Neural progenitor cell (in vitro differentiated cells): ENCODE data around the gene ZNF490. TPM values are rescaled to one million over a fixed set of nuclear protein-coding genes. Genes with fewer than 3 reads are reported as not detected.

Source experiments
- DNase-seq: peaks from one replicate; pipeline ENCODE4 v3.0.0-alpha.2; 2016; ENCODE audit warnings: low spot score
- H2AFZ ChIP-seq: fragments of 200-600 bp; sonication (generic); replicated peaks from 2 replicates; pipeline ENCODE4 v1.6.1; 2016; ENCODE audit warnings: antibody characterized with exemption
- H3F3A ChIP-seq: fragments of 200-600 bp; sonication (generic); 2 replicates; pipeline ENCODE4 v1.6.1; 2016; ENCODE audit warnings: antibody characterized with exemption, low read depth
- H3K27ac ChIP-seq: fragments of 200-600 bp; sonication (generic); 2 replicates; pipeline ENCODE4 v1.5.1; 2016; ENCODE audit warnings: mild to moderate bottlenecking
- H3K27me3 ChIP-seq: fragments of 200-600 bp; sonication (generic); 2 replicates; pipeline ENCODE4 v1.6.1; 2016; ENCODE audit warnings: mild to moderate bottlenecking, moderate library complexity
- H3K36me3 ChIP-seq: fragments of 200-600 bp; sonication (generic); 2 replicates; pipeline ENCODE4 v1.5.1; 2016
- H3K4me1 ChIP-seq: fragments of 200-600 bp; sonication (generic); 2 replicates; pipeline ENCODE4 v1.6.1; 2016; ENCODE audit warnings: mixed run types
- H3K4me2 ChIP-seq: fragments of 200-600 bp; sonication (generic); 2 replicates; pipeline ENCODE4 v1.6.1; 2016
- H3K4me3 ChIP-seq: fragments of 200-600 bp; sonication (generic); 2 replicates; pipeline ENCODE4 v1.5.1; 2016
- H3K79me2 ChIP-seq: fragments of 200-600 bp; sonication (generic); 2 replicates; pipeline ENCODE4 v1.6.1; 2016; ENCODE audit warnings: low read depth
- H3K9ac ChIP-seq: fragments of 200-600 bp; sonication (generic); 2 replicates; pipeline ENCODE4 v1.6.1; 2016
- H3K9me3 ChIP-seq: fragments of 200-600 bp; sonication (generic); 2 replicates; pipeline ENCODE4 v1.5.1; 2016; ENCODE audit warnings: low read depth
- H4K20me1 ChIP-seq: fragments of 200-600 bp; sonication (generic); 2 replicates; pipeline ENCODE4 v1.6.1; 2016; ENCODE audit warnings: low read depth
- H3K27ac Mint-ChIP-seq: 3 replicates; pipeline ENCODE4 v1.8.0; 2021; ENCODE audit warnings: mixed read lengths
- H3K27me3 Mint-ChIP-seq: 2 replicates; pipeline ENCODE4 v1.8.0; 2022; ENCODE audit warnings: low read depth, mild to moderate bottlenecking, inconsistent platforms, moderate library complexity, mixed read lengths; ENCODE audit not compliant: insufficient read depth
- H3K36me3 Mint-ChIP-seq: 3 replicates; pipeline ENCODE4 v1.8.0; 2021; ENCODE audit warnings: mixed read lengths
- H3K4me1 Mint-ChIP-seq: 3 replicates; pipeline ENCODE4 v1.8.0; 2021; ENCODE audit warnings: mixed read lengths
- H3K4me3 Mint-ChIP-seq: 3 replicates; pipeline ENCODE4 v1.8.0; 2021; ENCODE audit warnings: mild to moderate bottlenecking, moderate library complexity, mixed read lengths
- H3K9me3 Mint-ChIP-seq: 3 replicates; pipeline ENCODE4 v1.8.0; 2020; ENCODE audit warnings: mixed read lengths
- EZH2 ChIP-seq: fragments of 200-600 bp; sonication (generic); IDR thresholded peaks from 2 replicates; pipeline ENCODE4 v1.6.1; 2017; ENCODE audit warnings: antibody characterized with exemption, mild to moderate bottlenecking, moderate library complexity
- EZH2phosphoT487 ChIP-seq: fragments of 200-600 bp; sonication (generic); IDR thresholded peaks from 2 replicates; pipeline ENCODE4 v1.6.1; 2017; ENCODE audit warnings: antibody characterized with exemption
- total RNA-seq: library from RNA; depleted of rRNA; stranded (reverse); fragments of >200 nt; gene quantifications from 2 replicates; pipeline ENCODE4 v1.2.3, GENCODE V29; 2015; ENCODE audit warnings: low replicate concordance
- TF ChIP-seq, protein P1 (sequence below): fragments of 200-600 bp; sonication (generic); IDR thresholded peaks from 2 replicates; pipeline ENCODE4 v1.5.1; 2017; ENCODE audit warnings: antibody characterized with exemption, mild to moderate bottlenecking

The ZNF490 gene
- total RNA-seq, 1 donor from 2014 or later: 16.7 TPM

DNA sequence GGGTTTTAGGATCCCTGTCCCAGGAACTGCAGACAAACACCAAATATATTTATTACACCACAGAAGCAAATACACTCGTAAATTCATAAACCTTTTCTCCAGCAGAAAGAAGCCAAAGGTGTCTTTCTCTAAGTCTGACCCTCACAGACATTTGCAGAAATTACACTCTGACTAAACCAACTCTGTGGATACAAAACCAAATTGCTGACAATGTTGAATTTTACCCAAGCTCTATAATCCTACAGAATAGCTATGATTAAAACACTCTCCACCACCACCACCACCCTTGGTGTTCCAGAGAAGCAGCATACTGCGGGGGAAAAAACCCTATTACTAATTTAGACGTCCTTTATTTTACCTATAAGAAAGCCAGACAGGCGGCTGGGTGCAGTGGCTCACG, 64.5 kb downstream of the ZNF490 start:
- H3K36me3 ChIP-seq: no peaks in the 10 kb centered on the region
- Mint-ChIP-seq H3K36me3 (peaks cover 59% of the 10 kb centered on the region), H3K27me3 (peaks cover 2% of the 10 kb centered on the region), H3K27ac (no peak overlapping the region), H3K4me1 (no peaks in the 10 kb centered on the region), H3K4me3 (no peak overlapping the region), H3K9me3 (peaks cover 66% of the 10 kb centered on the region)
- no peak overlapping the region for H3K4me3 ChIP-seq
- no peaks in the 10 kb centered on the region for H3K9me3 ChIP-seq
- H3K27ac ChIP-seq: no peak overlapping the region
- H2AFZ ChIP-seq: no peak overlapping the region
- H3F3A ChIP-seq: peaks cover 10% of the 10 kb centered on the region
- no peak for DNase-seq
- H3K9ac ChIP-seq: no peak overlapping the region
- peaks cover 12% of the 10 kb centered on the region for H3K4me1 ChIP-seq
- H4K20me1 ChIP-seq: peaks cover 4% of the 10 kb centered on the region
- peaks cover 96% of the 10 kb centered on the region for H3K79me2 ChIP-seq
- H3K4me2 ChIP-seq: no peak overlapping the region
- H3K27me3 ChIP-seq: no peaks in the 10 kb centered on the region
- TF ChIP-seq, protein P1, sequence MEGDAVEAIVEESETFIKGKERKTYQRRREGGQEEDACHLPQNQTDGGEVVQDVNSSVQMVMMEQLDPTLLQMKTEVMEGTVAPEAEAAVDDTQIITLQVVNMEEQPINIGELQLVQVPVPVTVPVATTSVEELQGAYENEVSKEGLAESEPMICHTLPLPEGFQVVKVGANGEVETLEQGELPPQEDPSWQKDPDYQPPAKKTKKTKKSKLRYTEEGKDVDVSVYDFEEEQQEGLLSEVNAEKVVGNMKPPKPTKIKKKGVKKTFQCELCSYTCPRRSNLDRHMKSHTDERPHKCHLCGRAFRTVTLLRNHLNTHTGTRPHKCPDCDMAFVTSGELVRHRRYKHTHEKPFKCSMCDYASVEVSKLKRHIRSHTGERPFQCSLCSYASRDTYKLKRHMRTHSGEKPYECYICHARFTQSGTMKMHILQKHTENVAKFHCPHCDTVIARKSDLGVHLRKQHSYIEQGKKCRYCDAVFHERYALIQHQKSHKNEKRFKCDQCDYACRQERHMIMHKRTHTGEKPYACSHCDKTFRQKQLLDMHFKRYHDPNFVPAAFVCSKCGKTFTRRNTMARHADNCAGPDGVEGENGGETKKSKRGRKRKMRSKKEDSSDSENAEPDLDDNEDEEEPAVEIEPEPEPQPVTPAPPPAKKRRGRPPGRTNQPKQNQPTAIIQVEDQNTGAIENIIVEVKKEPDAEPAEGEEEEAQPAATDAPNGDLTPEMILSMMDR: no peak
- TF ChIP-seq EZH2 (no peak), EZH2phosphoT487 (no peak)

DNA sequence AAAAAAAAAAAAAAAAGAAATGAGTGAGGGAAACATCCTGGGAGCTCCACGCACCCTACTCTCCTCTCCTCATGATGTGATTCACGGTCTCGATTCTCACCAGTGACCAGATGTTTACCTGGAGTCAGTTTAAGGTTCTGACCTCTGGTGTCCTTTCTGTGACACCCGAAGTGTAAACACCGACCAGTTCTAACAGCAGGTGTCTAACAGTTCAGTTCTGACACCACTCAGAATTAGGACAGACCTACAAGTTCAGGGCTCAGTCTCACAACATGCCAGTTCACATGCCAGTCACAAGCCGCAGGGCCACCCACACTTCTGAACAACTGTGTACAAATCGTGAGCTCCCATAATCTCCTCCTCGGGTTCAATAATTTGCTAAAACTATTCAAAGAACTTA, 65.3 kb downstream of the ZNF490 start:
- no peak overlapping the region for H3K9ac ChIP-seq
- H3K79me2 ChIP-seq: peaks cover 96% of the 10 kb centered on the region
- H3K4me3 ChIP-seq: no peak overlapping the region
- H3K4me2 ChIP-seq: no peak overlapping the region
- no peaks in the 10 kb centered on the region for H3K27me3 ChIP-seq
- DNase-seq: no peak
- no peak overlapping the region for H3K27ac Mint-ChIP-seq
- peaks cover under 1% of the 10 kb centered on the region for H3K36me3 ChIP-seq
- peaks cover 2% of the 10 kb centered on the region for H3F3A ChIP-seq
- no peak overlapping the region for H2AFZ ChIP-seq
- TF ChIP-seq EZH2: no peak
- H4K20me1 ChIP-seq: no peaks in the 10 kb centered on the region
- peaks cover 60% of the 10 kb centered on the region for H3K36me3 Mint-ChIP-seq
- no peak overlapping the region for H3K27ac ChIP-seq
- peaks cover 66% of the 10 kb centered on the region for H3K9me3 Mint-ChIP-seq
- H3K4me3 Mint-ChIP-seq: no peak overlapping the region
- no peaks in the 10 kb centered on the region for H3K9me3 ChIP-seq
- peaks cover 2% of the 10 kb centered on the region for H3K27me3 Mint-ChIP-seq
- H3K4me1 ChIP-seq: peaks cover 11% of the 10 kb centered on the region
- H3K4me1 Mint-ChIP-seq: no peaks in the 10 kb centered on the region

DNA sequence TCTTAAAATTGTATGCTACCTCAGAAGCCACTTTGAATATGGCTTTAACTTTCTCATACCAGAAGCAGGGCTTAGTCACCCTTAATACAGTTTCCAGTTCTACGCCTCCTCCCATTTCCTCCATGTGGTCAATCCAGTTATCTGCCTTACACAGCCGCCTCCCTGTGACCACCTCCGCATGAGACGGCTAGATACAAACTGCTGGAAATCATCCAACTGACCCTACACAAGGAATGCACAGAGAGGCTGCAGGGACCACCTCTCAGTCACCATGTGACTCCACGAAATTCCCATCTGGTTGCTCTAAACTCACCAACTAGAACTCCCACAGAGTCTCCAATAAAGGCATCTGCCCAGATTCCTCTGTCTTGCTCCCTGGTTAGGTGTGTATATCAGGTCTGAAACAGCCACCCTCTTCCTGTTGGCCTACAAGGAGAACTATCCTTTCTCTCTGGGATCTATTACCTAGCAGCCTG, 66.2 kb downstream of the ZNF490 start:
- no peaks in the 10 kb centered on the region for H4K20me1 ChIP-seq
- H2AFZ ChIP-seq: no peak overlapping the region
- H3K36me3 ChIP-seq: peaks cover 6% of the 10 kb centered on the region
- no peaks in the 10 kb centered on the region for H3K27me3 ChIP-seq
- H3K27ac Mint-ChIP-seq: no peak overlapping the region
- no peak for DNase-seq
- no peak overlapping the region for H3K27ac ChIP-seq
- H3K9ac ChIP-seq: no peak overlapping the region
- H3K27me3 Mint-ChIP-seq: peaks cover 2% of the 10 kb centered on the region
- H3K4me1 ChIP-seq: peaks cover 4% of the 10 kb centered on the region
- H3K4me1 Mint-ChIP-seq: no peaks in the 10 kb centered on the region
- H3K9me3 ChIP-seq: no peaks in the 10 kb centered on the region
- H3K4me3 Mint-ChIP-seq: no peak overlapping the region
- peaks cover 61% of the 10 kb centered on the region for H3K36me3 Mint-ChIP-seq
- no peak overlapping the region for H3K4me2 ChIP-seq
- no peaks in the 10 kb centered on the region for H3F3A ChIP-seq
- H3K4me3 ChIP-seq: no peak overlapping the region
- TF ChIP-seq EZH2: no peak
- TF ChIP-seq, protein P1: no peak
- TF ChIP-seq EZH2phosphoT487: no peak
- H3K9me3 Mint-ChIP-seq: peaks cover 72% of the 10 kb centered on the region
- H3K79me2 ChIP-seq: peaks cover 95% of the 10 kb centered on the region

DNA sequence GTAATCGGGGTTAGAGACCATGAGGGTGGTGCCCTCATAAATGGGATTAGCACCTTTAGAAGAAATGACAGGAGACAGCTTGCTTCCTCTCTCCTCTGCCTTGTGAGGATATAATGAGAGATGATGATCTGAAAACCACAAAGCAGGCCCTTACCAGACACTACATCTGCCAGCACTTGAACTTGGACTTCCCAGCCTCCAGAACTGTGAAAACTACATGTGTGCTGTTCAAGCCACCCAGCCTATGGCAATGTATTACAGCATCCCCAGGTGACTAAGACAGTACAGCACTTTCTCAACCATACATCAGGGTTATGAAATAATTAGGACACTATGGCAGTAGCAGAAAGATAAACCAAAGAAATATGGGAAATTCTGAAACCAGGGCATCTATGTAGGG, 66.8 kb downstream of the ZNF490 start:
- TF ChIP-seq, protein P1: no peak
- TF ChIP-seq EZH2 (no peak), EZH2phosphoT487 (no peak)
- H3K36me3 ChIP-seq: peaks cover 6% of the 10 kb centered on the region
- Mint-ChIP-seq H3K27ac (no peak overlapping the region), H3K4me1 (no peaks in the 10 kb centered on the region), H3K9me3 (peaks cover 67% of the 10 kb centered on the region), H3K4me3 (no peak overlapping the region), H3K27me3 (peaks cover 2% of the 10 kb centered on the region), H3K36me3 (peaks cover 58% of the 10 kb centered on the region)
- no peak overlapping the region for H3K27ac ChIP-seq
- no peak overlapping the region for H3K4me3 ChIP-seq
- no peaks in the 10 kb centered on the region for H3K9me3 ChIP-seq
- DNase-seq: no peak
- H3K27me3 ChIP-seq: no peaks in the 10 kb centered on the region
- H3K79me2 ChIP-seq: peaks cover 92% of the 10 kb centered on the region
- H3K4me1 ChIP-seq: no peaks in the 10 kb centered on the region
- H4K20me1 ChIP-seq: no peaks in the 10 kb centered on the region
- H3K9ac ChIP-seq: no peak overlapping the region
- H2AFZ ChIP-seq: no peak overlapping the region
- H3F3A ChIP-seq: no peaks in the 10 kb centered on the region
- H3K4me2 ChIP-seq: no peak overlapping the region

Other genes starting within 250 kb of the ZNF490 start
- 6.0 and 14.9 TPM in 2 replicates for gene ZNF442, start 245.1 kb downstream of the ZNF490 start, total RNA-seq
- 7.0 and 8.7 TPM in 2 replicates for gene ZNF799, start 209.5 kb downstream of the ZNF490 start, total RNA-seq
- 15.8 and 18.9 TPM in 2 replicates for gene ZNF443, start 169.8 kb downstream of the ZNF490 start, total RNA-seq
- 10.9 and 14.6 TPM in 2 replicates for gene ZNF709, start 126.0 kb downstream of the ZNF490 start, total RNA-seq
- gene ZNF564, start 59.3 kb downstream of the ZNF490 start, total RNA-seq: 13.9 and 15.0 TPM in 2 replicates
- 27.1 and 60.7 TPM in 2 replicates for gene ZNF791, start 107 bp upstream of the ZNF490 start, total RNA-seq
- gene MAN2B1, start 55.9 kb upstream of the ZNF490 start, total RNA-seq: 35.8 and 73.6 TPM in 2 replicates
- gene WDR83, start 56.0 kb upstream of the ZNF490 start, total RNA-seq: 11.0 and 15.9 TPM in 2 replicates
- 78.3 and 108 TPM in 2 replicates for gene DHPS, start 71.1 kb upstream of the ZNF490 start, total RNA-seq
- not detected in 2 replicates for gene GNG14, start 77.2 kb upstream of the ZNF490 start, total RNA-seq
- gene FBXW9, start 85.8 kb upstream of the ZNF490 start, total RNA-seq: 4.0 and 21.4 TPM in 2 replicates
- 58.1 and 87.4 TPM in 2 replicates for gene TNPO2, start 113.1 kb upstream of the ZNF490 start, total RNA-seq
- 105 and 194 TPM in 2 replicates for gene TRIR, start 123.9 kb upstream of the ZNF490 start, total RNA-seq
- 62.9 and 99.6 TPM in 2 replicates for gene GET3, start 126.7 kb upstream of the ZNF490 start, total RNA-seq
- not detected in 2 replicates for gene BEST2, start 141.0 kb upstream of the ZNF490 start, total RNA-seq
- 14.3 and 25.1 TPM in 2 replicates for gene HOOK2, start 164.7 kb upstream of the ZNF490 start, total RNA-seq
- gene JUNB, start 180.7 kb upstream of the ZNF490 start, total RNA-seq: 1.5 and 12.6 TPM in 2 replicates
- 463 and 727 TPM in 2 replicates for gene PRDX2, start 191.0 kb upstream of the ZNF490 start, total RNA-seq
- gene THSD8, start 191.3 kb upstream of the ZNF490 start, total RNA-seq: not detected in 2 replicates
- 60.3 and 61.3 TPM in 2 replicates for gene RNASEH2A, start 195.8 kb upstream of the ZNF490 start, total RNA-seq
- 0.19 TPM in 1 of 2 replicates, not detected in the other for gene RTBDN, start 223.8 kb upstream of the ZNF490 start, total RNA-seq
- 8.3 and 13.3 TPM in 2 replicates for gene MAST1, start 227.7 kb upstream of the ZNF490 start, total RNA-seq